Measurements from ENCODE around the gene PKP4. TPM values are rescaled to one million over a fixed set of nuclear protein-coding genes. Genes with fewer than 3 reads are reported as not detected.

Gene PKP4
- total RNA-seq, 1 donor, result 7.9 TPM

DNA sequence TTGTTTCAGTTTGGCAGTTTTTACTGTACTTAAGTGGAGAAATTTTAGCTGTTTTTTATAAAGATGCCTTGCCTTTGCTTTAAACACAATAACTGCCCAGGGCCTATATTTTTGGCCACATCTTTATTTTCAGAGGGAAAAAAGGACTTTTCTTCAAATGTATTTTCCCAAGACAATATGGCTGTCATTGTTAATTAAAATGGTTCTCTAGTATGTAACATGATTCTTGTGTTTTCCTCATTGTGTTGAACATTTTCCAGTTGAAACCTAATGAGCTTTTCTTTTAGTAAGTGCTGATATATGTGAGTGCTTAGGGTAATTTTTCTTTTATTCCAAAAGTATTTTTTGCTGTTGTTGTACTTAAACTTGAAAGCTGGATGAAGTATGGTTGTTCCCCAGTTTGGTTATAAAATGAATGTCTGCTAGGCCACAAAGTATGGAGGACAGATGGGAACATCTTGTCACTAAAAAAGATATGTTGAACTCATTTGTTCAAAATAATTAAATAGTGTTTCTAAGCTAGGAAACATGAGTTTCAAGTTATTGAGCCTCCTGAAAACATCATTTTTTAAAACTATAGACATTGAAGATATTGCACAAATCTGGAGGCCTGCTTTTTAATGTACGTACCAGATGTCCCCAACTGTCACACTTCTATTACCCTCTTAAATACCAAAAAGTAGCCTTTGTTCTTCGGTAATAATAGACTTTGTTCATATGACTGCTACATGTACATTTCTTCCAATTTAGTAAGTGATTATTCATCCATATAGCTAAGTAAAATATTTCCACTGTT is 190.9 kb downstream of the PKP4 start:
- Histone ChIP-seq H3K9me3 (ENCODE audit: low read depth, low read length) (no peaks in the 10 kb centered on the region), H3K4me1 (ENCODE audit: insufficient read depth, low read length) (no peaks in the 10 kb centered on the region), H3K4me3 (ENCODE audit: low read length) (no peak overlapping the region), H3K27me3 (ENCODE audit: insufficient read depth, low read length) (no peaks in the 10 kb centered on the region)

DNA sequence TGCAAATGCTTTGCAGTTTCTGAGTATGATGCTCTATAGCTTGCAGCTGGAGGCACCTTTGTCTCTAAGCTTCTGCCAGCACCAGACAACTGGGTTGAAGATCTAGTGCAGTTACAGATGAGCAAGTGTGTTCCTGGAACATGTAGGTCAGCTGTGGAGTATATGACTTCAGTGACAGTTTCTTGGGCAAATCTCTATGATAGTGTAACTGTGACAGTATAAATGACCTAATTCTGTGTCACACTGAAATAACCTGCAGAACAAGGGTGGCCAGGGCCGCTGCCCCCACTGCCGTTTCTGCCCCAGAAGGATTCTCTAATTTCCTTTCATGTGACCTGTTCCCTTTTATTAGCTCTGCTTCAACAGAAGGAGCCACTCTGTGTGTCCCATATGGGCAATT is 193.1 kb downstream of the PKP4 start:
- no peaks in the 10 kb centered on the region for H3K4me1 ChIP-seq (ENCODE audit: insufficient read depth, low read length)
- no peaks in the 10 kb centered on the region for H3K27me3 ChIP-seq (ENCODE audit: insufficient read depth, low read length)
- H3K4me3 ChIP-seq (ENCODE audit: low read length), result no peak overlapping the region
- no peaks in the 10 kb centered on the region for H3K9me3 ChIP-seq (ENCODE audit: low read depth, low read length)

DNA sequence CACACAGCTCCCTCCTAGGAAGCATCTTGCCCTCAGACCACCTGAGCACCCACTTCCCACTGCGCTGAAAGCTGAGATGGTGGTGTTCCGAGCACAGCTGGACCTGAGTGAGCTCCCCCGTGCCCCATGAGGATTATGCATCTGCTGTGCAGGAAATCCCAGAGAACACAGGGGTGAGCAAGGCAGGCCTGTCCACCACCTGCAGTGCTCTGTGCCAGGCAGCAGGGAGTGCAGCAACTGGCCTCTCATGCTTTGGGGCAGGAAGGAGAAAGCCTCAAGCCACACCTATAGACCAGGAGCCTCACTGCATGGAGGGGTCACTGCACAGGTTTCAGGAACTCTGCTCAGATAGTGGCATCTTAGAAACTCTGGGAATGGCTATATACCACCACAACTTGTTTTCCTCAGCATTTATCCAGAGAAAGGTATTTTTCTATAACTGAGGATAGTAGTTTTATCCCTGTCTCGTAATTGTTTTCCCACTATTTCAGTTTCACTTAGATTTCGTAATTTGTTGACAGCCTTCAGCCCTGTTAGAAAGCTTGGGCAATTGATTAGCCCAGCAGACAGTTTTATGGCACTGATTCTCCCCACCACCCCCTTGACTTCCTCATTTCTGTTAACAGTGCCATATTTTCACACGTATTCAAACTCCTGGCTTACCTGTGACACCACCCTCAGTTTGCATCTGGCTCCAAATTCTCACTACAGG is 194.1 kb downstream of the PKP4 start:
- no peak overlapping the region for H3K4me3 ChIP-seq (ENCODE audit: low read length)
- H3K9me3 ChIP-seq (ENCODE audit: low read depth, low read length), result no peaks in the 10 kb centered on the region
- no peaks in the 10 kb centered on the region for H3K4me1 ChIP-seq (ENCODE audit: insufficient read depth, low read length)

GRCh38 chr2:158651358-158652057 is 194.8 kb downstream of the PKP4 start:
- Histone ChIP-seq H3K9me3 (ENCODE audit: low read depth, low read length) (no peaks in the 10 kb centered on the region), H3K27me3 (ENCODE audit: insufficient read depth, low read length) (no peaks in the 10 kb centered on the region), H3K4me1 (ENCODE audit: insufficient read depth, low read length) (no peaks in the 10 kb centered on the region), H3K4me3 (ENCODE audit: low read length) (no peak overlapping the region)

More for the DNA sequence above, 194.1 kb downstream of the PKP4 start:
- H3K27me3 ChIP-seq (ENCODE audit: insufficient read depth, low read length), result no peaks in the 10 kb centered on the region

DNA sequence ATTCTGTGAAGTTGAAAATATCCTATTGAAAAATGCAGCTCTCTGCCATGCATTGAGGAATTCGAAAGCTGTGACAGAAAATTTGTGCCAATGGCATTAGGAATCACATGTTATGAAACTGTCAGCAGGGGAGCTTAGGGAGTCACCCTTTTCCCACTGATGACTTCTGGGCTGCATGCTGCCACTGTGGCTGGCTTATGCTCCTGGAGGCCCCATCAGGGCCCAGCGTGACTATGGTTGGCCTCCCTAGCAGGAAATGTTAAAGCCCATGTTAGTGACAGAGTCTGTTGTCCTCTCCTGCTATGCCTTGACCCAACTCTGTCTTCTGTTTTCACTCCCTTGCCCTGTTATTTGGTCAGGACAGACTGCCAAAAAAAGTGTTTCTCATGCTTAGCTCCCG is 198.9 kb downstream of the PKP4 start:
- no peaks in the 10 kb centered on the region for H3K27me3 ChIP-seq (ENCODE audit: insufficient read depth, low read length)
- no peaks in the 10 kb centered on the region for H3K4me1 ChIP-seq (ENCODE audit: insufficient read depth, low read length)
- H3K4me3 ChIP-seq (ENCODE audit: low read length), result no peak overlapping the region
- H3K9me3 ChIP-seq (ENCODE audit: low read depth, low read length), result no peaks in the 10 kb centered on the region

DNA sequence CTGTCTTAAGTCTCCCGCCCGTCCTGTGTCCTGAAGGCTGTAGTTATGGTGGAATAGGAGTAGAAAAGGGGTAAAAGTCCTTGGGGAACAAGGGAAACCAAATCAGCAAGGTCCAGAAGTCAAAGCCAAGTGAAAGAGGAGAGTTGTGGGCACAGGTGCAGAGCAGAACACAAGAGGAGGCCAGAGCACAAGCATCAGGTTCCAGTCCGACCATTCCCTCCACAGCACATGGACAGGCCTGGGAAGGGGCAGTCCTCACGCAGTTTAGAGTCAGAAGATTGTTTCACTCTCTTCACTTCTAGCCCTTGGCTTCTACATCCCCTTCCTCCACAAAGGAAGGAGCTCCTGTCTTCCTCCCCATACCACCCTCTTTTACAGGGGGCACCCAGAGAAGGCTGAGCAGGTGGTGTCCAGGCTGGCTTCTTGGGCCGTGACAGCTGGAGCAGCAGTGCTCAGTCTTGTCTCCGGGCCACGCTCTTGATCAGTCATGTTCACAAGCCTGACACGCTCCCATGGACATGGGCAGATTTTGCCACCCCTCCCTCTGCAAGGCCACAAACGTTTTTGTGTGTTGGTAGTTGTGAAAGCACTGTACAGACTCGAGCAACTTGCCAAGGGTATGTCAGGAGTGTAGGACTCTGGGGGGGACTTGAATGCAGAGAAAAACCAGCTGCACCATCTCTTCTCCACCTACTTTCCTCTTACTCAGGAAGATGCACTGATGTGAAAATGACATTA is 199.9 kb downstream of the PKP4 start:
- Histone ChIP-seq H3K9me3 (ENCODE audit: low read depth, low read length) (no peaks in the 10 kb centered on the region), H3K27me3 (ENCODE audit: insufficient read depth, low read length) (no peaks in the 10 kb centered on the region), H3K4me1 (ENCODE audit: insufficient read depth, low read length) (no peaks in the 10 kb centered on the region), H3K4me3 (ENCODE audit: low read length) (no peak overlapping the region)

- Histone ChIP-seq H3K4me3 (ENCODE audit: low read length) (no peak overlapping the region), H3K27me3 (ENCODE audit: insufficient read depth, low read length) (no peaks in the 10 kb centered on the region), H3K4me1 (ENCODE audit: insufficient read depth, low read length) (no peaks in the 10 kb centered on the region), H3K9me3 (ENCODE audit: low read depth, low read length) (no peaks in the 10 kb centered on the region)
These were observed 201.6 kb downstream of the PKP4 start for GRCh38 chr2:158658396-158658795.

DNA sequence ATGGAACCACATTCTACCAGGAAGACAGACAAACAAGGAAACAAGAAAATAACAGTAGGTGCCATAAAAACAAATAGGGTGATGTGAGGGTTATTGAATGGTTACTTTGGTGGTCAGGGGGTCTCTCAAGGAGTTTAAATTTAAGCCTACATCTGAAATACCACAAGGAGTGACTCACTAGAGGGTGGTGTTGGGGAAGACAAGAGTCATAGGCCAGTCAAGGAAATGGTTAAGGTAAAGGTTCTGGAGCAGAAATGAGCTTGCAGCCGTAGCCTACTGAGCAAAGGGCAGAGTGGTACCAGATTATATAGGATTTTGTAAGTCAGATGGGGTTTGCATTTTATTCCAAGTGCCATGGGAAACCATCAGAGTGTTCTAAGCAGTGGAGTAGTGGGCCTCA is 202.7 kb downstream of the PKP4 start:
- H3K27me3 ChIP-seq (ENCODE audit: insufficient read depth, low read length), result no peaks in the 10 kb centered on the region
- no peaks in the 10 kb centered on the region for H3K9me3 ChIP-seq (ENCODE audit: low read depth, low read length)
- no peaks in the 10 kb centered on the region for H3K4me1 ChIP-seq (ENCODE audit: insufficient read depth, low read length)
- H3K4me3 ChIP-seq (ENCODE audit: low read length), result no peak overlapping the region

DNA sequence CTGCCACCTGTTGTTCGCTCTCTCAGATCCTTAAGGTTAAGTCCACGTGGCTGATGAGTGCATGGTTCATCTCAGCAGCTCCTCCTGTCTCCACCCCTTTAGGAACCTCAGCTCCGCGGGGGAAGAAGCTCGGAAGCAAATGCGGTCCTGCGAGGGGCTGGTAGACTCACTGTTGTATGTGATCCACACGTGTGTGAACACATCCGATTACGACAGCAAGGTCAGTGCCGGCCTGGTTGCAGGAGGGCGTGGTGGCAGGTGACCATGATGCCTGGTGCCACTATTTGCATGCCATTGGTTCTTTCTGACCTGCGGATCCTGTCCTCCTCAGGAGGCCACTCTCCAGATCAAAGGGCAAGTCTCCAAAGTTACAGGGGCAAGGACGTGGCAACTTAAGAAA is 204.5 kb downstream of the PKP4 start:
- Histone ChIP-seq H3K4me3 (ENCODE audit: low read length) (no peak overlapping the region), H3K27me3 (ENCODE audit: insufficient read depth, low read length) (no peaks in the 10 kb centered on the region), H3K9me3 (ENCODE audit: low read depth, low read length) (no peaks in the 10 kb centered on the region), H3K4me1 (ENCODE audit: insufficient read depth, low read length) (no peaks in the 10 kb centered on the region)

DNA sequence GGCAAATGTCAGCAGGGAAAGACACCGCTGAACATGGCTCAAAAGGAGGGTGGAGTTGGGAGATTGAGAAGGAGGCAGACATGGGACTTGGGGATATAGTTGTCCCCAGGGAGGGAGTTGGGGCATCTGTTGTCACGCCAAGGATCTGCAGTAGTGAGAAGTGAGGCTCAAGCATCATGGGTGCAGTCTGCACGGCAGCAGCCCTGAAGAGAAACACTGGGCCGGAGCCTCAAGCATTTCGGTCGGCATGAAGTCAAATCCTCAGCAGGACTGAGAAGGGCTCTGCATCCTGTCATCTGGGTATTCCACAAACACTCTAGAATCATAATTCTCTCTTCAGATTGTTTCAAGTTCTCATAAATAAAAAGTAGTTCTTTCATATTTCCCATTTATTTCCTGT is 205.7 kb downstream of the PKP4 start:
- Histone ChIP-seq H3K9me3 (ENCODE audit: low read depth, low read length) (no peaks in the 10 kb centered on the region), H3K27me3 (ENCODE audit: insufficient read depth, low read length) (no peaks in the 10 kb centered on the region), H3K4me3 (ENCODE audit: low read length) (no peak overlapping the region), H3K4me1 (ENCODE audit: insufficient read depth, low read length) (no peaks in the 10 kb centered on the region)

GRCh38 chr2:158663796-158664195 is 207.0 kb downstream of the PKP4 start:
- no peak overlapping the region for H3K4me3 ChIP-seq (ENCODE audit: low read length)
- no peaks in the 10 kb centered on the region for H3K4me1 ChIP-seq (ENCODE audit: insufficient read depth, low read length)
- no peaks in the 10 kb centered on the region for H3K9me3 ChIP-seq (ENCODE audit: low read depth, low read length)
- H3K27me3 ChIP-seq (ENCODE audit: insufficient read depth, low read length), result no peaks in the 10 kb centered on the region

DNA sequence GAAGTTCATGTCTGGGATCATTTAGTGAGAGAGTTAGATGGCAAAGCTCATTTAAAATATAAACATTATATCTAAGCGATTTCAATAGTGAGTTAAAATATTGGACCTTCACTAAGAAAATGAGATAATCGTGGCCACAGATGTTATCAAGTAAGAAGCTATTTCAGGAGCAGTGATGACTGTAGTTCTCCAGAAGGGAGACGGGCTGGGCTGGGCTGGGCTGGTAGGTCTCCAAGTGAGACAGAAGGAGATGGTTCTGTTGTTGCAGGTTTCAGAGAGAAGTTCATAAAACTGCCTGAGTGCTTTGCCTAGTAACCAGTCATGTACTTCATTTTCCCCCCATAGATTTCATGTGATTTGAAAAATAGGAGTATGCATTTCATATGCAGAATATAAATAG is 208.2 kb downstream of the PKP4 start:
- H3K9me3 ChIP-seq (ENCODE audit: low read depth, low read length), result no peaks in the 10 kb centered on the region
- no peak overlapping the region for H3K4me3 ChIP-seq (ENCODE audit: low read length)
- H3K4me1 ChIP-seq (ENCODE audit: insufficient read depth, low read length), result no peaks in the 10 kb centered on the region
- H3K27me3 ChIP-seq (ENCODE audit: insufficient read depth, low read length), result no peaks in the 10 kb centered on the region

DNA sequence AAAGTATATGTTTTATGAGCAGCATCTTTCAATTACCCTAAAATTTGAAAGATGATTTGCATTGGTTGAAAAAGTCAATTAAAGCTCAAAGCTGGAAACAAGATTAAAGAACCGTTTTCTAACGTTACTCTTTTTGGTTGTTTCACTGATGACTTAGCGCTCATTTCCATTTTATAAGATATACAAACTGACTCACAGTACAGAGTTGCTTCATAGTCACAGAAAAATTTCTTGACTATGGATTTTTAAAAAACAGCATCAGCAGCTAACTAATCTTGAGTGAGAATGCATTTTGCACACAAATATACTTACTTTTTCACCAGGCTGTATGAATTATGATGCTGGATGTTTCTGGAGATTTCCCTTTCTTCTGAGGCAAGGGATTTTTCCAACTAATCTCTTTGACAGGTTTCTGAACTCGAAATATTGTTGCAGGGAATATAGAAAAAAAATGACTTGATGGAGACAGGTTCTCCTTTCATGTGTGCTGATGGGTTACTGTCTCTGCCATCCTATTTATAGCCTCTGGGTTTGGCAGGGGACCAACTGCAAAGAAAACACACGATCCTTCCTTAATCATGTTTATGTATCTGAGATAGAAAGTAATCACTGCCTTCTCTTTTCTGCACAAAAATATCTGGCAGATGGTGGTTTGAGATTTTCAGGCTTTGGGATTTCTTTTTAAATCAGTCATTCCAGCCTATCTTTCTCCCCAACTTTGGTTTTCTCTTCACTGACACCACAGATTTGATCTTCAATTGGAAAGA is 209.0 kb downstream of the PKP4 start:
- H3K4me1 ChIP-seq (ENCODE audit: insufficient read depth, low read length), result no peaks in the 10 kb centered on the region
- H3K9me3 ChIP-seq (ENCODE audit: low read depth, low read length), result no peaks in the 10 kb centered on the region
- no peak overlapping the region for H3K4me3 ChIP-seq (ENCODE audit: low read length)
- no peaks in the 10 kb centered on the region for H3K27me3 ChIP-seq (ENCODE audit: insufficient read depth, low read length)

DNA sequence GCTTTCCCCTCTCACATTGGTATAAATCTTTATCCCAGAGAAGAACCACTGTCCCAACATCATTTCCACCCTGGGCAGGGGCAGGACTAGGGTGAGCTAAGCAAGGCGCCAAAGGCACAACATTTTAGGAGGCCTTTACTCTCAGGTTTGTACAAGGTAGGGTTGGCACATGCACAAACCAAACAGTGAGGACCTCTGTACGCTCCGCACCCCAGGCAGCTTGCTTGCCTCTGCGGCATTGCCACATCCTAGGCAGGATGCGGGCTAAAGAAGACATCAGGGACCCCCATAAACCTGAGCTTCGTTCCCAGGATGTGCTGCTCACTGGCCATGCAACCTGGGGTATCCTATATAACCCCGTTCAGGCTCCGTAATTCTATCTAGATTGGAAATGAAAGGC is 210.2 kb downstream of the PKP4 start:
- Histone ChIP-seq H3K27me3 (ENCODE audit: insufficient read depth, low read length) (no peaks in the 10 kb centered on the region), H3K9me3 (ENCODE audit: low read depth, low read length) (no peaks in the 10 kb centered on the region), H3K4me3 (ENCODE audit: low read length) (no peak overlapping the region), H3K4me1 (ENCODE audit: insufficient read depth, low read length) (no peaks in the 10 kb centered on the region)
